Activated CD8-positive, alpha-beta memory T cell treated with anti-CD3 and anti-CD28 coated beads for 48 hours (primary cell): ENCODE measurements around the gene ZNF14.
"Not testable (repeated sequence)": the region's sequence is repeated elsewhere in the genome, so short reads cannot be mapped to it uniquely, and the experiment has no call there.

Experiments used
- DNase-seq, 3 experiments: peaks; one replicate each; pipeline ENCODE4 v3.0.0-alpha.2; 2020; ENCODE audit warnings: low read depth in 2 of 3, low spot score in 2 of 3

ZNF14 gene

DNA sequence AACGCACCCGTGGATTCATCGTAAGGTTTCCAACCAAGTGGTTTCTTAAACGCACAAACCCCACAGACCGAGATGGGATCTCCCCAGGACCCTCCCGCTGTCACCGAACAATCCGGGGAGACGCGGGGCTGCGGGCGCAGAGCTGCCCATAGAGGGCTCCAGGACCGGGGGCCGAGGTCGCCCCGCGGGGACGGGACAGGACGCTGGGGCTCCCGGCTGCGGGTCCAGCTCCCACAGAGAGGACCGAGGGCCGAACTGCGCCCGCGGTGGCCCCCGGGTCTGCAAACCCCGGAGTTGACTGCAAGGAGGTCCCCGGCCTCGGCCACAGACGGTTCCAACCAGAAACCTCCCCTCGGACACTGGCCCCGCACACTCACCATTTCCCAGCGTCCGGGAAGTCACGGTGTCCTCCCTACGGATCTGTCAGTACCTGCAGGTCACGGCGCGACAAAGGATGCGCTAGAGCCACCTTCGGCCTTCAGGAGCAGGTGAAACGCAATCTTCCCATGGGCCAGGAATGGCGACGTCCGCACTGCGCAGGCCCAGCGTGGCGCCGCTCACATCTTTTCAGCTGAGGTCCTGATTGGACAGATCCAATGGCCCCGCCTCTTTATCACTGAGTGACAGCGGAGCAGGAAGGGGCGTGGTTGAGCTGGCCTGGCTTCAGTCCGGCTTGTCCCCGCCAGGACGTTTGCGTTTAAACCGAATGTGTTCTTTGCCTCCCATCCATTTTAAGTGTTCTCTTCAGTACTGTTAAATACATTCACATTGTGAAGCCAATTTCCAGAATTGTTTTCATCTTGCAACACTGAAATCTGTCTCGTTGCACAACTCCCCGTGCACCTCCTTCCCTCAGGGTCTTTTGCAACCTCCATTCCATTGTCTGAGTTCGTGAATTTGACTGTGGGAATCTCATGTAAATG lies at the start of gene ZNF14:
TSS of gene ZNF14 (minus strand) at position 534 of the 923 bp plus-strand sequence. CDS start at position 380, 154 bp downstream.
- DNase-seq, result peak; percentile 65 to 75 (median 68)

DNA sequence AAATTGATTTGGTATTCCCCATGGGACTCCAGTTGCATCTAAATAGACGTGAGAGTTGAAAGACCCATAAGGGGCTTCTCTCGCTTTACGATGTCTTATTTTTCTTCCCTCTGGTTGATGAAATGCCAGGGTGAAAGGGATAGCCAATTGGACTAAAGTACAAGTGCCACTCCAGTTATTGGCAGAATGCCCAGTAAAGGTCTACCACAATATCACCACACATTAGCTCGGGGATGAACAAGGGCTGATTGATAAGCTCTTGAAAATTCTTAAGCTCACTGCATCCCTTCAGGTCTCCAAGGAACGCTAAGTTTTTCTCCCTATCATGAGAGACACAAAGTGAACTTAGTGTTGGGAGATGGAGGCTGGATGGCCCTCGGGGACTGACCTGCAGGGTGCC lies 48.9 kb upstream of the ZNF14 start:
- DNase-seq, result not testable (repeated sequence)

DNA sequence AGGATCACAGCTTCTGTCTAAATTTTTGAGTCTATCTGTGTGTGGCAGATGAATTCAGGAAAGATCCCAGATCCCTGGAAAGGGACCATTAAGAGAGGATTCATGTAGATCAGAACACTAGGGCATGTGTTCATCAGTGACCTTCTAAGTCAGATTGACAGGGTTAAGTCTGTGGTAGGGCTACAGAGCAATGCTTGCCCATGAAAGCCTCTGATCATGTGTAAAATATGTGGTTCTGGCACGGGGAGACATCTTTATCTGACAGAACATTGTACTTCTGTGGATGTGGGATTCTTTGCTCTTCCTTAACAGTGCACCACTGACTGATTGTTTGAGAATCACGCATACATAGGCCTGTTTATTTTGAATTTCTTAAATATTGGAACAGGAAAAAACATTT lies 45.8 kb upstream of the ZNF14 start:
- no peak for DNase-seq

DNA sequence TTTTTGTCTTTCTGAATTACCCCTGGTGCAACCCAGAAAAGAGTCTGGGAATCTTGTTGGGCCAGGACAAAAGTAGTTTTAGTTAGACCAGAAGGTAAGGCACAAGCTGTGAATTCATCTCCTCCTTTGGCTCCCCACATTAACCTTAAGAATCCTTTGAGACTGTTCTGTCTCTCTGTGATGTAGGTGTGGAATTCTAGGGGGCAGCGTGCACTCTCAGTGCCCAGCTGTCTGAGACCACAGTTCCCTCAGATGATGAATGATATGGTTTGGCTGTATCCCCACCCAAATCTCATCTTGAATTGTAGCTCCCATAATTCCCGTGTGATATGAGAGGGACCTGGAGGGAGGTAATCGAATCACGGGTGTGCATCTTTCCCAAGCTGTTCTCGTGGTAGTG lies 44.8 kb upstream of the ZNF14 start:
- DNase-seq, result no peak

DNA sequence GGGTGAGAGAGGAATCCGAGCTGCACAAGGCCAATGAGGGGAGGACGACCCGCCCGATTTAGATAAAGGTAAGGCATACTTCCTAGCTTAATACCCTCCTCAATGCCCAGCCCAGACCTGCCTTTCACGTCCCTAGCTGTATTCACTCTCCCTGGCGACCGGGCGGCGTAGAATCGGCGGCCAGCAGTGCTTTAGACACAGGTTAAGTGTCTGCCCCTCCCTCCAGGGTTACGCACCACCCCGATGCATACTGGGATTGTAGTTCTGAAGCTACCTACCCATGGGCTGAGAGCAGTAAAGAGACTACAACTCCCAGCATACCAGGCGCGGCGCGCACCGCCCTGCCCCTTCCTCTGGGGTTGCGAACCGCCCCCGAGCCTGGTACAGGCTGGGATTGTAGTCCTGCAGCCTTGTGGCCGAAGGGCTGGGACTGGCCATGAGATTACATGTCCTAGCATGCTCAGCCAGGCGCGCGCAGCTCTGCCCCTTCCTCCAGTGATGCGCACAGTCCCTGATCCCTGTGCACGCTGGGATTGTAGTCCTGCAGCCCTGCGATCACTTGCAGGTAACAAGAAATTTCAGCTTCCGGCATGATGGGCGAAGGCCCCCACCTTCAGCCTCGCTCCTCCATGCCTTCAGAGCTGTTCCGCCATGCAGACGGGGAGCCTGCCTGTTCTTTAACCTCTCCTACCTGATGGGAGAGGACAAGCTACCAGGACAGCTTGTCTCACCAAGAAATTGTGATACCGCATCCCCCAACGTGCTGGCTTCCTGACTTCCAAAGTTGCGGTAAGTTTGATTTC lies 43.5 kb upstream of the ZNF14 start:
- DNase-seq, result peak; percentile 74 to 80 (median 80)

DNA sequence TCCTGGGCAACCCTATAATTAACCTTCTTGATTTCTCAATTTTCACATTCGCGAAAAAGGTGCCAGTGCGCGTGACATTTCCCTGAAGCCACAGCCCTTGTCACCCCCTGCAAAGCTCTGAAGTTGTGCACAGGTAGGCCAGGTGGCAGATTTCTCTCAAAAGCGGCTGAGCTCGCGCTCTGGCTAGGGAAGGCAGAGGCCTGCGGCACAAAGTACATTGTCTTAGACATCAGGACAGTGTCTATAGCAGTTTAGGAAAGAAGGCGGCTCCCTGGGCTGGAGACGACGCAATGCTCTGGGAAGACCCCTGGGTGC lies 42.9 kb upstream of the ZNF14 start:
- no peak for DNase-seq

DNA sequence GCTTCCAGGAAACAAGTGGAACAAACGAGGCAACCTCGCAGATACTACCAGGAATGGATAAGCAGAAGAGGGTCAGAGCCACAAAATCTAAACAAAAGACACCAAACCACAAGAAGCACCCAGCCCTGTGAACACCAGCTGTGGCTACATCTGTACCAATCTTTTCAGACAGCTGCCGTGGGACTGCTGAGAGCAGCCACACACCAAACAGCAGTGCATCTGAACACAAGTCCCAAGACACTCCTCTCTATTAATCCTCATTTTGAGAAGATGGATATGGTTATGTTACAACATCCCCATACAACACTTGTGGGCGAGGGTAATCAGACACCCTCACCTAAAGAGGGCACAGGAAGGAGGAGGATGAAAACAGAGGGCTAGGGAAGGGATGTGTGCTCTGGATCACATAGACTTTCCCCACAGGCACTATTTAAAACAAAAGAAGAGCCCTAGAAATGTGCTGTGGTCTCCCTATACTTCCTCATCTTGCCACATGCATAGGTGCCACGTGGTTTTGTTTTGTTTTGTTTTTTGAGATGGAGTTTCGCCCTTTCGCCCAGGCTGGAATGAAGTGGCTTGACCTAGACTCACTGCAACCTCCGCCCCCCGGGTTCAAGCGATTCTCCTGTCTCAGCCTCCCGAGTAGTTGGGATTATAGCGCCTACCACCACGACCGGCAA lies 41.6 kb upstream of the ZNF14 start:
- no peak for DNase-seq

DNA sequence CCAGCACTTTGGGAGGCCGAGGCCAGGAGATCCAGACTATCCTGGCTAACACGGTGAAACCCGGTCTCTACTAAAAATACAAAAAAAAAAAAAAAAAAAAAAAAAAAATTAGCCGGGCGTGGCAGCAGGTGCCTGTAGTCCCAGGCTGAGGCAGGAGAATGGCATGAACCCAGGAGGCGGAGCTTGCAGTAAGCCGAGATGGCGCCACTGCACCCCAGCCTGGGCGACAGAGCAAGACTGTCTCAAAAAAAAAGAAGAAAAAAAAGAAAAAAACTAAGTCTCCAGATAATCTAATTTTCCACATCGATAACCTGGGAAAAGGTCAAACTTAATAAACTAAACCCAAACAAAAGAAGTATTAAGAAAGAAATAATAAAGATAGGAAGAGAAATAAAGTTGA lies 39.1 kb upstream of the ZNF14 start:
- not testable (repeated sequence) for DNase-seq

DNA sequence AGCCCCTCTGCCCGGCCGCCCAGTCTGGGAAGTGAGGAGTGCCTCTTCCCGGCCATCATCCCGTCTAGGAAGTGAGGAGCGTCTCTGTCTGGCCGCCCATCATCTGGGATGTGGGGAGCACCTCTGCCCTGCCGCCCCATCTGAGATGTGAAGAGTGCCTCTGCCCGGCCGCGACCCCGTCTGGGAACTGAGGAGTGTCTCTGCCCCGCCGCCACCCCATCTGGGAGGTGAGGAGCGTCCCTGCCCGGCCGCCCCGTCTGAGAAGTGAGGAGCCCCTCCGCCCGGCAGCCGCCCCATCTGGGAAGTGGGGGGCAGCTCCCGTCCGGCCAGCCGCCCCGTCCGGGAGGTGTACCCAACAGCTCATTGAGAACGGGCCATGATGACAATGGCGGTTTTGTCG lies 37.1 kb upstream of the ZNF14 start:
- not testable (repeated sequence) for DNase-seq

DNA sequence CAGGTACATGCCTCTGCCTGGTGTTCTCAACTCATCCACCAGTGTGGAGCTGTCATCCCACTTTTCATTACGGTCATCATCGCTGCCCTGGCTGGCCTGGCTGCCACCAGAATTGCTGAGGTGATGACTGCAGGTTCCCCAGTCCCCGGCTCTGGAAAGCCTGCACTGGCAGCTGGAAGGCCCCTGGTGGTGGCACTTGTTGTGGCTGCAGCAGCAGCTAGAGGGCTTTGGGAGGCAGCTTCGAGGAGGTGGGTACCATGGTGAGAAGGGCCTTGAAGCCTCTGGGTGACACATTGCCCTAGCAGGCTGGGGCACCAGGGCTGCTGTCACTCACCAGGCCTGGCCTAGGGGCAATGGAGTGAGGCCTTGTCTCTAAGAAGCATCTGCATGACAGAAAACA lies 25.3 kb upstream of the ZNF14 start:
- no peak for DNase-seq

DNA sequence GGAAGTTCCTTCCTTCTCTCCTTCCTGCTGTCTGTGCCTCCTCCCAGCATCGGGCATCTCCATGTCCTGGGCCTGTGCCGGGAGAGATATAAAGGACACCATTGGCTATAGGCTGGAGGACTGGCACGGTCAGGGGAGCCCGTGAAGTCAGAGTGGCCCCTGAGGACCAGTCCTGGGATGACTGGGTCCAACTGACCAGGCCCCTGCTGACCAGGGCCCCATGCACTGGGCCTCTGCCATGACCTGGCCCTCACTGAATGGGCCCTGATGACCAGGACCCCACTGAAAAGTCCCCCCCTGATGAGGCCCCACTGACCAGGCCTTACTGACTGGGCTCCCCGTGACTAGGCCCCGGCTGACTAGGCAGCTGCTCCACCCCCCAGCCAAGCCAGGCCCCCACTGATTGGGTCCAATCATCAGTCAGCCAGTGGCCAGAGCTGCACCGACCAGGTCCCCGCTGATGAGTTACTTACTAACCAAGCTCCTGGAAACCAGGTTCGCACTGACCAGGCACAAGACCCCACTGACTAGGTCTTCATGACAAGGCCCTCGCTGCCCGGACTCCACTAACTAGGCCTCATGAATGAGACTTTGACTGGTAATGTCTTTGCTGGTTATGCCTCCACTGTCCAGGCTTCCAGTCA lies 20.0 kb upstream of the ZNF14 start:
- no peak for DNase-seq

DNA sequence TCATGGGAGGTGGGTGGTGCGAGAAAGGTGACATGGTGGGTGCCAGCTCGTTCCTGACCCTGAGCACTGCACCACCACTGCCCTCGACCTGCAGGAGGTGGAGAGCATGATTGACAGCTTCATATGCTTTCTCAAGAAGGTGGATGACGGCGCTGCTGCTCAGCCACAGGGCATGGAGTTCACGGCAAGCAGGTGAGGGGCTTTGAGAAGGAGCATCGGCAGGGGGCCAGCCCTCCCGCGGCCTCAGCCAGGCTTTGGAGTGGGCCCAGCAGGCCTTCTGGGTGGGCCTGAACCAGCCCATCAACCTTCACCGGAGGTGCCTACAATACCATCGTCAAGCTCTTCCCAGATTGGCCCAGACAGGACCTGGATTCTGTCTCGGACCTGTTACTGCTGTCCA lies 18.9 kb upstream of the ZNF14 start:
- no peak for DNase-seq

DNA sequence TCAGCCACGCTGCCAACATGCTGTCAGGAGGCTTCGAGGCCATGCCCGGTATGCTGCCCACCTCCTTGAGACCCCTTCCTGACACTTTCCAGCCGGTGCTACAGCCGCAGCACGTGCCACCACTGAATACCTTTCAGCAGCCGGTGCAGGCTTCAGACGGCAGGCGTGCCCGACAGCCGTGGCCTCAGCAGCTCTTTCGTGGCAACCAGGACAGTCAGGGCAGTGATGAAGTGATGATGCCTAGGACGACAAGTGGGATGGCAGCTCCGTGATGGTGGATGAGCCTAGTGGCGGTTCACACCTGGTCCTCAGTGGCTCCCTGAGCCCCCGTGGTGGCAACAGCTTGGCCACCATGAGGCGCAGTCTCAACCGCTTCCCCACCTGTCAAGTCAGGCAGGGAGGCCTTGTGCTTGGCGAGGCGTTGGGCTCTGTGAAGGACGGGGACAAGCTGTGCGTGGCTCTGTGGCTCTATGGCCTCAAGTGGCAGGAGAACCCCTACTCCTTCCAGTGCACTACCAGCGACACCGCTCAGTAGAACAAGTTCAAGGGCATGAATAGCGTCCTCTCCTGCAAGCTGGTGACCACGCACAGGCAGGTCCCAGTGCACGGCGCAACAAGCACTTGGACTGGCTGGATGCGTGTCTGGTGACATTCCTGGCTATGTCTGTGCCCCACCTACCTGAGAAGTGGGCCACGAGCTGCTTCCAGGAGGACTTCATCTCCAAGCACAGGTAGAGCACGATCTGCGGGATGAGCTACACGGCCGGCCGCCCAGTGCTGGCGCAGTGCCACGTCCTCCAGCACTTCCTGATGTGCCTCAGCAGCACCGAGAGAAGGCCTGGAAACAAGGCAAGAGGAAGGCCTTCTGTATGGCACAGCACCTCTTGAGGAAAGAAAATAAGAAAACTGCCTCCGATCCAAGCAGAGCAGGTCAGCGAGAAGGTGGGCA lies 18.2 kb upstream of the ZNF14 start:
- DNase-seq, result no peak

DNA sequence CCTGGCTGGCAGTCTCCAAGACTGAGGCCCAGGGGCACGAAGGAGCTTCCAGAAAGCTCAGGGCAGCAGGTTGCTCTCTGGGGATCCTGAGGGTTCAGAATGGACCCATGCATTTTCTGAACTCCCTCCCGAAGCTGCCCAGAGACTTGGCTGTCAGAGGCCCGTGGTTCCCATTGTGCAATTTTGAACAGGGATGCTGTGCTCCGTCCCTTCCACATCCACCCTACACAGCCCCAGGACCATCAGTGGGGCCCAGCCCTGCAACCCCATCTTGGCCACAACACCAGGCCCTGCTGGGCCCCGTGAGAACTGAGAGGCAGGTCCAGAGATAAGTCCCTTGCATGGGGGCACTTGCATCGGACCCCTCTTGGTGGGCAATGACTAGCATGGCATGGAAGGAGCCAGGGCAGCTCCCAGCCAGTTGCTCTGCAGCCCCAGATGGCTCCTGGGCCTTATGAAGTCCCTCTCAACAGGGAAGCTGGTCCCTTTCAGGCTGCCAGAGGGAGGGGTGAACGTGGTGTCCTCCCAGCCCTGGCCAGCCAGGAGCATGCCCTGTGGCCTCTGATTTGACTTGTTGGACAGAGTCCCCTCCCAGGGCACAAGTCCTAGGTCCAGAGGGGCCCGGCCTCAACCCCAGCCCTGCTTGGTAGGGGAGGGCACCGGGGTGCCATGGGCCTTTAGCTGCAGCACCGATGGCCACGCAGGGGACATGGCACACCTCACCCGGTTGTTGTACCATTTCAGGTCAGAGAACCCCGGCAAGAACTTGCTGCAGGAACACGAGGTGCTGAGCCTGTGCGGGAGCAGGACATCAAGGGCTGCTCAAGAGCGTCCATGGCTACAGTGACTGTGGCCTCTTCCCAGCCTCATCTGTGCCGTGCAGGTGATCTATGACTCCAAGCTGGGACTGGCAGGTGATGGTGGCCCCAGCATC lies 17.3 kb upstream of the ZNF14 start:
- DNase-seq, result no peak

DNA sequence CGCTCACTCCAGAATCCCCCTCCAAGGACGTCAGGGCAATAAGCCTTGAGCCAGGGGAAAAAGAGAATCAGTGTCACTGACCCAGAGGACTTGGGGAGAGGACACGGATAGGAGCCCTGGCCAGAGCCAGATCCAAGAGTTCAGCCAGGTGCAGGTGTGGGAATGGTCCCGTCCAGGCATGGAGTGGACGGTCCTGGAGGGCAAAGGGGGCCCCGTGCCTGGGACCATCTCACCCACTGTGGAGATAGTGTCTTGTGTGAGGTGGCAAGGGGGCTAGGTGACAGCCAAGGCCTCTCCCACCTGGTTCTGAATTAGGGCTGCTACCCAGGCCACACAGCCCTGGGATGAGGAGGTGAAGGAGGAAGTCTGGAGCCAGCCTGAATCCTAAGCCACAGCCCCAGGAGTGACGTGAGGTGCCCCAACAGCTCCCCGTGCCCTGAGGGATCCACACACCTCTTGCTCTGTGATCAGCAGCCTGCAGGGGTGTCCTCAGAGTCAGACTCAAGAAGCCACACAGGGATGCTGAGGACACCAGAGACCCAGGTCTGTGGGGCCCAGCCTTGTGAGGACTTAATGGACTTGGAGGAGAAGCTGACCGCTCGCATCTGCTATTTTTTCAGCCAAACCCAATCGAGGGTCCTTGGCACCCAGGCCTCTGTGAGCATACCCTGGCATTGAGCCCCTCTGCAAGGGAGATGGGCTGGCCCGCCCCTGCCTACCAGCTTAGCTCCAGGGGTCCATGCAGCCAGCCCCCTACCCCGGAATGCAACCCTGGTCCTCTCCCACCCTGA lies 16.4 kb upstream of the ZNF14 start:
- DNase-seq, result no peak

DNA sequence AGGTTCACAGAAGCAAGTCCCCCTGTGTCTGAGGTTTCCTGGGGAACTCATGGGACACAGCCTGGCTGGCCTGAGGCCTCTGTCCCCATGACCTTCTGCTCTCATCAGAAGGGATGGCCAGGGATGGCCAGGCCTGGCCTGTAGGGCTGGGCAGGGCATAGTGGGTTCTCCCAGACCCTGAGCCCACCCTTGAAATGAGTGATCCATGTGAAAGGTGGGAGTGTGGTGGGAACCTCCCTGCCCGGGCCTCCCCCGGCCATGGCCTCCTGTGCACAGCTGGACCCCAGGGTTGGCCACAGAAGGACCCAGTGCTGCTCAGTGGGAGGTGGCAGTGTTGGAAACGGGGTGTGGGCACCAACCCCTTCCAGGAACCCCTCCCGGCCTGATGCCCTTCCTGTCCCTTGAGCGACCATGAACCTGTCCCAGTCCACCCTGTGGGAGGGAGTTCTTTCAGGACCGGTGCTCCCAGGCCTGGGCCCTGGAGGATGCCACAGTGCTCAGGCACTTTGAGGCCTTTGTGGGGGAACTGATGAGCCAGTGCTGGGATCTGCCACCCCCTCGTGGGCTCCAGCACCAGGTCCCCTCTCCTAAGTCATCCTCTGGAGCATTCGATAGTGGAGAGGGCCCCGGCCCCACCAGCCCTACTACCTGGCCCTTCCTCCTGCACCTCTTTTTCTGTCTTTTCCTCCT lies 15.5 kb upstream of the ZNF14 start:
- no peak for DNase-seq

DNA sequence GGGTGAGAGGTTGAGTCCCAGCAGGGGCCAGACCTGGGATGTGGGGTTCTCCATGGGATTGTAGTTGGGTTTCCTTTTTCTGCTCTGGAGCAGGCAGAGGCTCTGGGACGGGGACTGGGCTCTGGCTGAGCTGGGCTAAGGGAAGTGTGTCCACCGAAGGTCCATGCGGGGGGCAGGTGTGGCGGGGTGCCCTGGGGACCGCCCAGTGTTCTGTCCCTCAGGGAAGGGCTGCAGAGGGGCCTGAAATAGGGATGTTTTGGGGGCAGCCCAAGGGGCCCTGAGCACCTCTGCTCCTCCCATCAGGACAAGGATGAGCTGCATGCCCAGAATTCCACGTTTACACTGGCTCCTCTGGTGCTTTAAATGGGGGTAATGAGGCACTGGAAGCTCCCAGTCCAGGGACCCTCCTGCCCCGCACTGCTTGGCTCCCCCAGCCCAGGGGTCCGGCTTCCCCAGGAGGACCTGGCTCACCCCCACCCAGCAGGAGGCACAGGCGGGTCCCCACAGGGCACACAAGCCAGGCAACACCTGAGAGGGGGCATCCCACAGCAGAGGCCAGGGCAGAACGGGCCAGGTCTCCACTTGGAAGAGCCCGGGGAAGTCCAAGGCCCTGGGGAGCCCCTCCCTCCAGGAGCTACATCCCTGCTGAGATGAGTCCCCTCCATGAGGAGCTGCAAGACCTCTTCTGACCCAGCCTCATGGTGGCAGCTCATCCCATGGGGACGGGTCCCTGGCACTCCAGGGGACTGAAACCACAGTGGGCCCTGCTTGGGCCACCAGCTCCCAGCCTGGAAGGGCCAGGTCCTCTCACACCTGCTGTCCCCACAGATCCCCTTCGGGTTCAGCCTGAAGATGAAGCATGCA lies 14.7 kb upstream of the ZNF14 start:
- no peak for DNase-seq
